Glutamatergic neuron (in vitro differentiated cells): ENCODE results near the gene TBPL1. TPM values are rescaled to one million over a fixed set of nuclear protein-coding genes. Genes with fewer than 3 reads are reported as not detected.

Experiments
- DNase-seq: peaks from one replicate; pipeline ENCODE4 v3.0.0; 2022
- H3K27ac Mint-ChIP-seq: one replicate; pipeline ENCODE4 v1.8.0; 2020; ENCODE audit warnings: mild to moderate bottlenecking, mixed read lengths, inconsistent platforms; ENCODE audit not compliant: unreplicated experiment
- H3K27me3 Mint-ChIP-seq: one replicate; pipeline ENCODE4 v1.8.0; 2020; ENCODE audit warnings: mild to moderate bottlenecking, moderate library complexity, mixed read lengths, inconsistent platforms; ENCODE audit not compliant: unreplicated experiment
- H3K36me3 Mint-ChIP-seq: one replicate; pipeline ENCODE4 v1.8.0; 2020; ENCODE audit warnings: mild to moderate bottlenecking, mixed read lengths, inconsistent platforms; ENCODE audit not compliant: unreplicated experiment
- H3K4me1 Mint-ChIP-seq: one replicate; pipeline ENCODE4 v1.8.0; 2020; ENCODE audit warnings: mild to moderate bottlenecking, low read depth, mixed read lengths, inconsistent platforms; ENCODE audit not compliant: unreplicated experiment
- H3K4me3 Mint-ChIP-seq: one replicate; pipeline ENCODE4 v1.8.0; 2020; ENCODE audit warnings: mild to moderate bottlenecking, mixed read lengths, inconsistent platforms; ENCODE audit not compliant: unreplicated experiment
- H3K9me3 Mint-ChIP-seq: one replicate; pipeline ENCODE4 v1.8.0; 2020; ENCODE audit warnings: mild to moderate bottlenecking, moderate library complexity, mixed read lengths, inconsistent platforms; ENCODE audit not compliant: unreplicated experiment
- CTCF ChIP-seq: fragments of 200-600 bp; sonication (generic); IDR thresholded peaks from one replicate; pipeline ENCODE4 v1.5.0; 2021; ENCODE audit not compliant: partially characterized antibody, unreplicated experiment
- total RNA-seq: library from RNA; stranded (reverse); fragmentation: NEBNext Ultra II Directional; extraction: Animal tissue kit (Norgen Biotek cat#: 25700); gene quantifications from one replicate; pipeline ENCODE4 v1.2.1, GENCODE V29; 2021; ENCODE audit not compliant: unreplicated experiment

TBPL1 gene
- total RNA-seq, 1 donor from 2014 or later = 156 TPM

DNA sequence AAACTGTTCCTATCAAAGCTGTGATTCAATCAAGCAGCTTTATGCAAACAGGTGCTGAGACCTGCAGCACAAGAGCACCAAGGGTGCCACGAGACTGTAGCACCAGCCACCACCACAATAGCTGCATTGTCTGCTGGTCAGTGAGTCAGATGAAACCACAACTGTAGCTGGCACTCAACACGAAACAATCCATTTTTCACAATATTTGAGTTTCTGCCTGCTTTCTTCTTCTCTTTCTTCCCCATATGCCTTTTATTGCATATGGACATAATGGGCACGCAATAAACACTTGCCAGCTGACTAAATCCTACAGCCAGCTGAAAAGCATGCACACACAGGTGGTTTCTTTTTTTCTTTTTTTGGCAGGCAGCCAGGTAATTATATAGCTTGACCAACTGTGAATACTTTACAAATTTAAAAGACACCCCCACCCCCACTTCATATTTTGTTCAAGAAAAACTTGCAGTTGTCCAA, 82.8 kb downstream of the TBPL1 start:
- Mint-ChIP-seq H3K9me3 (no peaks in the 10 kb centered on the region), H3K27me3 (no peaks in the 10 kb centered on the region), H3K36me3 (no peaks in the 10 kb centered on the region), H3K4me3 (no peak overlapping the region), H3K27ac (no peak overlapping the region), H3K4me1 (no peaks in the 10 kb centered on the region)
- TF ChIP-seq CTCF = no peak
- DNase-seq = no peak

DNA sequence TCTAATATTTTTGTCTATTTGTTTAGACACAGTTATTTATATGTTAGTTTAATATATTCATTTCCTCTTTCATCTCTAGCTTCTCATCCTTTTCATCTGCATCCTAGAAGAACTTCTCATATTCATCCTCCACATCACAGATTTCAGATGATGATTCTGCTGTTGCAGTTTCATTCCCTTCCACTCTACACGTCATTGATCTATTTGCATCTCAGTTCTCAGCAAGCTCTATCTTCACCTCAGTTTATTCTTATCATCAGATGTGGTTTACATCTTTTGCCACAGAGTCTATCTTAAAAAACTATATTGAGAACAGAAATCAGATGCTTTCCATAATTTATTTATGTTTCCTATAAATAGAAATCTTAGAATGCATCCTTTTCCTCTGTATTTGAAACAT, 86.1 kb downstream of the TBPL1 start:
- H3K4me1 Mint-ChIP-seq = no peaks in the 10 kb centered on the region
- H3K27ac Mint-ChIP-seq = no peak overlapping the region
- no peak overlapping the region for H3K4me3 Mint-ChIP-seq
- TF ChIP-seq CTCF = no peak
- peaks cover under 1% of the 10 kb centered on the region for H3K9me3 Mint-ChIP-seq
- no peak for DNase-seq
- H3K36me3 Mint-ChIP-seq = no peaks in the 10 kb centered on the region
- H3K27me3 Mint-ChIP-seq = no peaks in the 10 kb centered on the region

Other genes starting within 250 kb of the TBPL1 start
- gene TCF21, start 64.1 kb upstream of the TBPL1 start, total RNA-seq = not detected
- 0.12 TPM for gene SLC2A12, start 99.4 kb downstream of the TBPL1 start, total RNA-seq